ENCODE data around the gene KREMEN2.
"Not testable (repeated sequence)": the region's sequence is repeated elsewhere in the genome, so short reads cannot be mapped to it uniquely, and the experiment has no call there.

KREMEN2 gene

GRCh38 chr16:2943716-2944115, 20.4 kb upstream of the KREMEN2 start:
- not testable (repeated sequence) for DNase-seq

- no peak for DNase-seq
Measured at GRCh38 chr16:2946649-2947048, 17.4 kb upstream of the KREMEN2 start.

GRCh38 chr16:2948807-2949704, 15.0 kb upstream of the KREMEN2 start:
- DNase-seq, result no peak

GRCh38 chr16:2949705-2950352, 14.2 kb upstream of the KREMEN2 start:
- no peak for DNase-seq

GRCh38 chr16:2950353-2950724, 13.7 kb upstream of the KREMEN2 start:
- no peak for DNase-seq

GRCh38 chr16:2950773-2951172, 13.3 kb upstream of the KREMEN2 start:
- DNase-seq, result no peak

- no peak for DNase-seq
Measured at GRCh38 chr16:2952679-2953078, 11.4 kb upstream of the KREMEN2 start.

- DNase-seq, result no peak
Measured at GRCh38 chr16:2953706-2954627, 10.1 kb upstream of the KREMEN2 start.

- DNase-seq, result no peak
Measured at GRCh38 chr16:2954656-2955381, 9.3 kb upstream of the KREMEN2 start.

GRCh38 chr16:2955438-2955778, 8.7 kb upstream of the KREMEN2 start:
- DNase-seq, result no peak

GRCh38 chr16:2955779-2956578, 8.1 kb upstream of the KREMEN2 start:
- DNase-seq, result no peak

GRCh38 chr16:2956579-2956956, 7.5 kb upstream of the KREMEN2 start:
- no peak for DNase-seq

- no peak for DNase-seq
Measured at GRCh38 chr16:2959206-2959605, 4.9 kb upstream of the KREMEN2 start.

GRCh38 chr16:2960183-2961010, 3.7 kb upstream of the KREMEN2 start:
- no peak for DNase-seq

GRCh38 chr16:2962334-2963073, 1.6 kb upstream of the KREMEN2 start:
- DNase-seq, result no peak

GRCh38 chr16:2963074-2963722, 877 bp upstream of the KREMEN2 start:
- no peak for DNase-seq

- peak in 3 of 4 experiments; percentile 27 to 42 (median 35) for DNase-seq
Measured at GRCh38 chr16:2964475-2965336, 631 bp downstream of the KREMEN2 start.

GRCh38 chr16:2966043-2966807, 2.1 kb downstream of the KREMEN2 start:
- DNase-seq, result no peak
